Stimulated activated CD4-positive, alpha-beta T cell treated with anti-CD3 and anti-CD28 coated beads, Interleukin-4, amount 100 ng/mL, for 48 hours (primary cell): ENCODE measurements around the gene DTNBP1.
"Not testable (repeated sequence)": the region's sequence is repeated elsewhere in the genome, so short reads cannot be mapped to it uniquely, and the experiment has no call there.

Source experiments
- DNase-seq, 2 donors: peaks; one replicate each; pipeline ENCODE4 v3.0.0-alpha.2; 2020; ENCODE audit warnings: low read depth in 2 of 2

The DTNBP1 gene

DNA sequence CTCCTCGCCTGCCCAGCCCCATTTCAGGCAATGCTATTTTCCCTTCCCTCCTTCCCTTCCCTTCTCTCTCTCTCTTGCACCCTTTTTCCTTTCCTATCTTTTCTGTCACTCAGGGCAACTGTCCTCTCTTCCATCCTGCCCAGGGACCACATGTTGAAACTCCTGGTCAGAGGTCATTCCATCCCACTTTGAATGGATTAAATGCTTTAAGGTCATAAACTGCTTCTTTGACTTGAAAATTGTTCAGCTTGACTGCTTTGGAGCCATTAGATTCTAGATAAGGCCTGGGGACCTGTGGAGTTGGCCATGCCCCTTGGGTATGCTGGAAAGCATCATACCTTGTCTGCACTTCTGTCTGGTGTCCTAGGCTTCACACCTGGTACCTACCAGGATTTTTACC is 106.1 kb downstream of the DTNBP1 start:
- DNase-seq = no peak

- DNase-seq = no peak
Measured at GRCh38 chr6:15555101-15556038, 107.5 kb downstream of the DTNBP1 start.

DNA sequence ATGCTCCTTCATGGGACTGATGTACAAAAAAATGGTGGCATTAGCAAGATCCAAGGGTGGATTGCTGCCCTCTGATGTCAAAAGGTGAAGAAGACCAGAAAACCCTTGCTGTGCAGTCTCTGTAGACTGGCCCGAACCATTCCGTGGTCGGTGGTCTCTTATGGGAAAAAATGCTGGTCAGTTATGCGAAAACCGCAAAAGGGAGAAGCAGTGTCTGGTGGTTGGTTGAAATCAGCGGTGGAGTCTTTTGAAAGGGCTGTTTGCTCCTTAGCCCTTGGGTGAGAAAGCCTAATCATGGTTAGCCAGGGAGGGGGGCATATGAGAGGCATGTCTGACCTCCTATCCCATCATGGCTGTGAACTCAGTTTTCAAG is 108.1 kb downstream of the DTNBP1 start:
- no peak for DNase-seq

GRCh38 chr6:15553736-15554294 is 109.0 kb downstream of the DTNBP1 start:
- DNase-seq = no peak

DNA sequence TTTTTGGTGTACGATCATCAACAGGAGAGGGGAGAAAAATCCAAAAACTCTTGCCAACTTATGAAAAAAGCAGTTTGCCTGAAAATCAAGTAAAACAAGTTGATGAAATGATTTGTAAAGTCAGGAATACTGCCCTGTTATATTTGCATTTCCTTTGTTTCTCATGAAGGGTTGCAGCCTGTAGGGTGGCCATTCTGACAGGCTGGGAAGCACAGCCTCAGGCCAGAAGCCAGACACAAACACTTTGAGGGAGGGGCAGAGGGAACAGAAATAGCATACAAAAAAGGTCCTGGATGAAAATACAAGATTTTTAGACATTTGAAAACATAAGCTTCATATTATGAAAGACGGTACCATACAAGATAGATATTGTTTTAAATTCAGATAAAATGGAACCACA is 109.8 kb downstream of the DTNBP1 start:
- DNase-seq = no peak

GRCh38 chr6:15551798-15552197 is 111.0 kb downstream of the DTNBP1 start:
- no peak for DNase-seq

DNA sequence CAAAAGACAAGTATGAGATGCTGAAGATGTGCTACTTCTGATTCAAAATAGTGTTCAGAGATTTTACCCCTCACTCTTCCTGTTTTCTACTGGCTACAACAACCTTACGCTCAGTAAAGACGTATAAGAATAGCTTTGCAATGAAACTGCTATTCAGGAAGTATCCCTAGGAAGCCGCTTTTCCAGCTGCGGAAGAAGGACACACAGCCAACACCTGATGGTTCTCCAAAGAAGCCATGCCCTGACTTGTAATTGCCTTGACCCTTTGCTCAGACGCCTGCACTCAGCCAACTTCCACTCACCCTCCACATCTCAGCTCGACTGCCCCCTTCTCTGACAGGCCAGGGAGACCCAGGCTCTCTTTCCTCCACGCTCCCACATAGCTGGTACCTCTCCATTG is 111.6 kb downstream of the DTNBP1 start:
- DNase-seq = no peak

- DNase-seq = no peak
Measured at GRCh38 chr6:15550546-15551123, 112.2 kb downstream of the DTNBP1 start.

GRCh38 chr6:15549371-15549770 is 113.5 kb downstream of the DTNBP1 start:
- DNase-seq = no peak

DNA sequence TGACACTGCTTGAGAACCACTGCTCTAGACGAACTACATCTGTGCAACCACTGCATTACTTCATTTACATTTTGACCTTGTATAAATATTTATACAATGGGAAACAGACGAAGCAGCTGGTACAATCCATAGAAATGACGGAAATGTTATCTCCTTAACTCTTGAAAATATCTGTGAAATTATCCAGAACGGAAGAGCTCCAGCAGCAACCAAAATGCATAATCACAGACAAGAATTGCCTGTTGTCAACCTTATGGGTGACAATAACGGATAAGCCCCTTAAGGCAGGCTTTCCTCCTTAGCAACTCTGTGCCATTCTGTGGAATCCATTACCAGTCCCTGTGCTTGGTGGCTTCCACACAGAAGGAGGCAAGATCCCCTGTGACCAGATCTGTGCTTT is 115.4 kb downstream of the DTNBP1 start:
- no peak for DNase-seq

GRCh38 chr6:15546591-15546990 is 116.2 kb downstream of the DTNBP1 start:
- DNase-seq = no peak

- DNase-seq = no peak
Measured at GRCh38 chr6:15544321-15544900, 118.4 kb downstream of the DTNBP1 start.

GRCh38 chr6:15543332-15543917 is 119.4 kb downstream of the DTNBP1 start:
- DNase-seq = not testable (repeated sequence)

DNA sequence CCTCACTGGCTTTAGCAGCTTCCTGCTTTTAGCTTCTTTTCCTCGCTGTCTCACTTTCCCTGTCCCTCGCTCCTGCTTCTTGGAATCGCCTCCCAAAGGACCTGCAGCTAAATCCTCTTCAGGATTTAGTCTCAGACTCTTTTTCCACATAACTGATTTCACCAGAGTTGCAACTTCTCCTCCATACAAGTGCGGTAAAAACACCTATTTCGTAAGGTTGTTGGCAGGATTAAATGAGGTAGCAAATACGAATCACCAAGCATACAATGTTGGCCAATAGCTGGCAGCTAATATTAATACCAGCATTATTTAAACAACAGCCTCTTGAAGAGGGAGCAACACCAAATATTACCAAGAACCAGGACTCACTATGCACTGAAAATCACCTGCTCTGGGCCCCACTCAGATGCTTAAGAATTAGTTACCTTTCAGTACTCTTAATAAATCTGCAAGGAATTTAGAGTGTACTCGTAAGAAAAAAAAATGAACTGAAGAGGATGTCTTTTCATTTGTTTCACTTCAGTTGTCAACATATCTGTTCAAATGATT is 123.0 kb downstream of the DTNBP1 start:
- no peak for DNase-seq

DNA sequence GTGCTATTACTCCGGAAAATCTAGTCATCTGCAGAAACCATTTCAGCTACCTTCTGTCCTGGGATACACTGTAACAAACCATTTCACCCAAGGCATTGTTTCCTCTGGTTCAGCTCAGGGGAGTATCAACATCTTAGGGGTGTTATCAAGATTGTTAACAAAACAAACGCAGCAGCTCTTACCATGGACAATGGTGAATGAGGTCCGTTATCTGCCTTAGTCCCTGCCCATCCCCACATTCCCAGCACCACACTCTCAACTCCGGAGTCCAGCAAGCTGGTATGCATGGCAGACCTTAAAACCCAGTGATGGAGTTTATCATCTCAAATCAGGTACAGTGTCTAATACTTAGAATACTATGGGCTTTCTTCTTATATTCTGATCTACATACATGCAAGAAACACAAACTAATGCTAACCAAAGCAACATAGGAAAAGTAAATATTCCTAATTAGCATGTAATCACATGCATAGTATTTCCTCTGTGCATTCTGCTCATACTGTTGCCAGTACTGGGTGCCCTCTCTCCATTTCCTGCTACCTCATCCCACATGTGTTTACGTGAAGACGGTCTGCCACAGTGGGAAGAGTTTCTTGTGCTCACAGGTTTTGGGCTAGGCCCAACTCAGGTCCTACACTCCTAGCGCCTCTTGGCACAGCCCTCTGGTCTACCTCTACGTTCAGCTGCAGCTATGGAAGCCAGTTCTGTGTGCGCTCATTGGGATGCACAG is 123.9 kb downstream of the DTNBP1 start:
- no peak for DNase-seq

DNA sequence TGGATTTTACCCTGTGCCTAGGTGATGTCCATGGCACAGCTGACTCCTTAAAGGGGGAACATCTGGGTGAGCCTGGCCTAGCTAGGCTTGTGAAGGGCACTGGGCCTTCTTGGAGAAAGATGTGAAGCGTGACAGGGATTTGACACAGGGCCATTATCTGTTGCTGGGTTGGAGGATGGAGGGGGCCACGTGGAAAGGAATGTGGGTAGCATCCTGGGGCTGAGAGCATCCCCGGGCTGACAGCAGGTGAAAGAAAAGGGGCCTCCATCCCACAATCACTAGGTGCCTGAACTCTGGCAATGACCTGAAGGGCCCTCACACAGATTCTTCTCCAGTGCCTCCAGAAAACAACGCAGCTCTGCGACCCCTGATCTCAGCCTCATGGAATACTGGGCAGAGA is 124.7 kb downstream of the DTNBP1 start:
- no peak for DNase-seq

- no peak for DNase-seq
Measured at GRCh38 chr6:15536198-15536955, 126.5 kb downstream of the DTNBP1 start.

DNA sequence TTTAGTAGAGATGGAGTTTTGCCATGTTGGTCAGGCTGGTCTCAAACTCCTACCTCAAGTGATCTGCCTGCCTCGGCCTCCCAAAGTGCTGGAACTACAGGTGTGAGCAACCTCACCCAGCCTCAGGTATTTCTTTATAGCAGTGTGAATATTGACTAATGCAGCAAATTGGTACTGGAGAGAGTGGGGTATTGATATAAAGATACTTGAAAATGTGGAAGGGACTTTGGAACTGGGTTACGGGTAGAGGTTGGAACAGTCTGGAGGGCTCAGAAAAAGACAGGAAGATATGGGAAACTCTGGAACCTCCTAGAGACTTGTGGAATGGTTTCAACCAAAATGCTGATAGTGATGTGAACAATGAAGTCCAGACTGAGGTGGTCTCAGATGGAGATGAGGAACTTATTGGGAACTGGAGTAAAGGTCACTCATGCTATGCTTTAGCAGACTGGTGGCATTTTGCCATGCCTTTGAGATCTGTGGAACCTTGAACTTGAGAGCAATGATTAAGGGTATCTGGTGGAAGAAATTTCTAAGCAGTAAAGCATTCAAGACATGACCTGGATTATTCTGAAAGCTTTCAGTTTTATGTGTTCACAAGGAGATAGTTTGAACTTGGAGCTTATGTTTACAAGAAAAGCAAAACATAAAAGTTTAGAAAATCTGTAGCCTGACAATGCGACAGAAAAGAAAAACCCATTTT is 127.2 kb downstream of the DTNBP1 start:
- no peak for DNase-seq

DNA sequence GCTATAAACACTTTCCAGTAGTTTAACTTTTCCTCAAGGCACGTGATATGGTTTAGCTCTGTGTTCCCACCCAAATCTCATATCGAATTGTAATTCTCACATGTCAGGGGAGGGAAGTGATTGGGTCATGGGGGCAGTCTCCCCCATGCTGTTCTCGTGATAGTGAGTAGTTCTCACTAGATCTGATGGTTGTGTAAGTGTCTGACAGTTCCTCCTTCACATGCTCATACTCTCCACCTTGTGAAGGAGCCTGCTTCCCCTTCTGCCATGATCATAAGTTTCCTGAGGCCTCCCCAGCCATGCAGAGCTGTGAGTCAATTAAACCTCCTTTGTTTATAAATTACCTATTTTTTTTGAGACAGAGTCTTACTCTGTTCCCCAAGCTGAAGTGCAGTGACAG is 127.9 kb downstream of the DTNBP1 start:
- no peak for DNase-seq
